GM19023 (cell line): ENCODE results near the gene SLC4A5.

Experiments
- ATAC-seq: cut with Tn5 transposase; IDR thresholded peaks from one replicate; pipeline ENCODE4 v1.9.1; 2021; ENCODE audit warnings: mild to moderate bottlenecking, moderate library complexity; ENCODE audit not compliant: unreplicated experiment

The SLC4A5 gene

GRCh38 chr2:74317701-74318100 lies 25.5 kb downstream of the SLC4A5 start:
- ATAC-seq = no peak

DNA sequence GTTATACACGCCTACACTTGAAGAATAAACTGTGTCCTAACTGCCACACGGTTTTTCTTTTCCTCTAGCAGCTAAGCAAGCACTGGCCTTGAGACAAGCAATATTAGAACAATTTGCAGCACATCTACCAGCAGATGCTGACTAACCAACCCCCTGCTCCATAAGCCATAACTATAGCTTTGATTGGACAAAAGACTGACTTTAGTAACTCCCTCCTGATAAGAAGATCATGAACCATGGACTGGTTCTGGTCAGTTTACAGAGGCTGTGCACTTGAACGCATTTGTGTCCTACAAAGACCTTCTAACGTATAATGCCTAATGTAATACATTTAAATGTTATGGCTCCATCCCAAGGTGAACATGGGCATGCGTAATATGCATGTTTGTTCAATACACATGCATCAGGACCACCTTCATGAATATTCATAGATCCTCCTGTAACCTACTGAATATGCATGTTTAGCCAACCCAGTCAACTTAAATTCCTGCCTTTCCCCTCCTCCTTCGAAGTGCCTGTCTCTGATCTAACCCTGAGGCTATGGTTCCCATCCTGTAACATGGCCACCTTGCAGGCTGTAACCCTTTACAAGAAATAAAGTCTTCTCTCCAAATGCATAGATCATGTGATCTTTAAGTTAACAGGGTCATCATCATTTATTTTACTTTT lies 26.5 kb downstream of the SLC4A5 start:
- no peak for ATAC-seq

DNA sequence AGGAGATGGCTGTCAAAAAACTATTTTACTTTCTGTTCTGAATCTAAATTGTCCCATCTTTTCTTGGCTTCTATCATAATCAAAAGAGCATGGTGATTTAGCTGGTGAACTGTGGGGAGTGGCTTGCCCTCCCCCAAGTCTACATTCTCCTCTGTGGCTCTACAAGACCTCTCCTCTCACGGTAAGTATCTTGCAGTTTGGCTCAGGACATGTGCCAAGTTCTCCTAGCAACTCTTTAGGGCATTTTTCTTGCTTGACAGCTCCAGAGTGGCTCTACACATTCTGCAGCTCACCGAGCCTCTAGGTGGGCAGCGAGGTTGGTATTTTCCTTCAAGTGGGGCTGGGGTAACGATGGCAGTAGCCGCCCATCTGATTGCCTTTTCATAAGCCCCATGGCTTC lies 29.1 kb downstream of the SLC4A5 start:
- no peak for ATAC-seq

DNA sequence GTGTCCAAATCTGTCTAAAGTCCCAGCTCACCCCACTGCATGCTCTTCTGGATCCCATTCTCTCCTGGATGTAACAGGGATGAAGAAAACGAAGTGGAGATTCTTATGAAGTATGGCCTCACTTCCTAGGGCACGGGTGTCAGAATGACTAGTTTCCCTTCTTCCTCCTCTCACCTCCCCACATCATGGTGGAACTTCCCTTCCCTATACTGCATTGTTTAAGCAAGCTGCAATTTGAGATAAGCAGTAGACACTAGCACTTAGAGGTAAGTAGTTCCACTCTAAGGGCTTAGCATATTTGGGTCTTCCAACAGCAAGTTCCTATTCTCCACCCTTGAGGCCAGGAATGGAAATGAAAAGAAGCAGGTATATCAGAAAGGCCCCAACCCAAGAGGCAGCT lies 29.7 kb downstream of the SLC4A5 start:
- ATAC-seq = no peak

- ATAC-seq = no peak
Observed at GRCh38 chr2:74312913-74313312, 30.3 kb downstream of the SLC4A5 start.

DNA sequence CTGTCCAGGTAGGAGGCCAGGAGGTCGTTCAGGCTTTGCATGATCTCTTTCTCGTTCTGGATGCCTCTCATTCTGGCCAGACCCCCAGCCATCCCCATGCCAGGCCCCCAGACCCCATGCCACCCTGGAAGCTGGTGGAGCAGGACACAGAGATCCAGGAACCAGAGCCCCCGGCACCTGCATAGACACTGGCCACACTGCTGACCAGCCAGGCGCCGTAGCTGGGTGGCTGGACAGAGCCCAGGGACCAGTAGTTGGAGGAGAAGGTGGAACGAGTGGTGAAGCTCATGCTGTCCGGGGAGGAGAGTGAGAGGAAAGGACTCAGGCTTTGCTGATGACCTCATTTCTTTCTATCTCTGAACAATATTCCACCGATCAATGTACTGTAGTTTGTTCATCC lies 35.5 kb downstream of the SLC4A5 start:
- ATAC-seq = no peak

DNA sequence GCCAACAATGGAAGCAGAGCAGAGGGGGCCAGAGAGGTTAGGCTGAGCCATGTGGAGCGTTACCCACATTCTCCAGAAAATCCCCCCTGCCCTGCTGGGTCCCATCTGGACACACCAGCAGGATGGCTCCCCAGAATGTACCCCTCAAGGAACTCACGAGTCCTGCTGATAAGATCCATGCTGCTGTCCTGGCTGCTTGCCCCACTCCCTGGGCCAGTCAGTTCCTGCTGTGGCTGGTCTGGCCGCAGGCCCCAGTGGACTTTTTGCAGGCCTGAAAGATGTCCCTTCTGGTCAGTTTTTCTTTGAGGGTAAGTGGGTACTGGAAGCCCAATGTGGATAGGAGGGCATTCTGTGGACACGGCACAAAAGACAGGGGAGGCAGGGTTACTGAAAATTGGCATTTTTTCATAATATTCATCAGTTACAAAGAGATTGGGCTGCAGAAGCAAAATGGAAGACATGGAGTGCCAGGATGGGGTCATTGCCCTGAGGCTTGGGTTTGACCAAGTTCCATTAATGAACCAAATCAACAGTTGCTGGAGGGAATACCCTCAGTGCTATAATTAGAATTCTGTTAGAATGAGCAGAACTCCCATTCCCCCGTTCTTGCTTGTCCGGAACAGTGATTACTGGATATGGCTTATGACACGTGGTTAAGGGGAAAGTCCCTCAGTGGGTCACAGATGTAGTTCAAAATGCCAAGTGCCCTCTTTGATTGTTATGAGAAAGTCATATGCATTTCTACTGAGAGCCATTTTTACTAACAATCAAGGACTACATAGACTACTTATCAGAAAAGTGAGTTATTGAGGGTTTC lies 38.7 kb downstream of the SLC4A5 start:
- ATAC-seq = no peak

DNA sequence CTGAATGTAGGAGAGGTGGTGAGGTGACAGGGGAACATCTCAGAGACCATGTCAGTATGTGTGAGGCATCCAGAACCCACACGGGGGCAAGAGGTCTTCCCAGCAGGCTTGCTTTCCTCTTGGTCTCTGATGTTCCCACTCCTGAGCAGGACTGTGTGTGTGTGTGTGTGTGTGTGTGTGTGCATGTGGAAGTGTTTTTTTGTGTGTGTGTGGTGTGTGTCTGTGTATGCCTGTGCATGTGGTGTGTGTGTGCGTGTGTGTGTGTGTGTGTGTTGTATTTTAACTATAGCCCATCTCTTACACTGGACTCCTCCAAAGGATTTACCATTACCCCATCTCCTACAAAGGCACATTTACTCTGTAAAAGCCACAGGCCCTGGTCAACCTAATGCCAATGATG lies 40.4 kb downstream of the SLC4A5 start:
- no peak for ATAC-seq

- ATAC-seq = no peak
Observed at GRCh38 chr2:74301262-74301661, 42.0 kb downstream of the SLC4A5 start.

GRCh38 chr2:74300506-74300905 lies 42.7 kb downstream of the SLC4A5 start:
- no peak for ATAC-seq

- no peak for ATAC-seq
Observed at GRCh38 chr2:74297950-74298349, 45.3 kb downstream of the SLC4A5 start.

DNA sequence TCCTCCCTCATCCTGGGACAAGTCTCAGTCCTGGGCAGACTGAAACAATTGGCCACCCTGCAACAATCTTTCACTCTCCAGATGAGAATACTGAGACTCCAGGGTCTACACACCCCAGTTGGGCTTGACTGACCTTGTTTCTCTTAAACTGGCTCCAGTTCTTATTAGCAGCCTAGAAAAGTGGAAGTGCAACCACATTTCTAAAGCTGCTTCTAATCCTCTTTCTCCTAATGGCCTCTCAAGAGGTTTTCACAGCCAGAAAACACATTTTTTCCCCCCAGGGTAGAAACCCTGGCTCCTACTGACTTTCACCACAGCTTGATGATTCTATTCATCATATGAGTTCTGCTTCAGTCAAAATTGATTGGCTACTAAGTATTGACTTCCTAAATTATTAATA lies 45.8 kb downstream of the SLC4A5 start:
- no peak for ATAC-seq

GRCh38 chr2:74293191-74293991 lies 49.8 kb downstream of the SLC4A5 start:
- ATAC-seq = no peak

DNA sequence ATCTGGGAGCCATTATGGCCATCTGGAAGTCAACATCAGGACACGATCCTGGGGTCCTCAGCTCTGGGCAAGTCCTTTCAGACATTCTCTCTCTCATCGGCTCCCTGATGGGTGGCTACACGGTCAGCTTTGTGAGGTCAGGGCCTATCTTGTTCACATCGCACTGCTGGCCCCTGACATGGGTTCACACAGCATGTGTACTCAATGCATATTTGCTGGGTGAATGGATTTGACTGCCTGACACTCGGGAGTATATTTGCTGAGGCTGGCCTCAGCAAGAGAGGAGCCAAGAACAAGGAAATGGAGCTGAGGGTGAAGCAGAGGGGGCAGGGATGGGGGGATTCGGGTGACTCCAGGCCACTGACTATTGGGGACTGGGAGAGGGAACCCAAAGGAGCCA lies 50.5 kb downstream of the SLC4A5 start:
- no peak for ATAC-seq

- ATAC-seq = no peak
Observed at GRCh38 chr2:74291886-74292621, 51.2 kb downstream of the SLC4A5 start.

GRCh38 chr2:74291218-74291544 lies 52.0 kb downstream of the SLC4A5 start:
- ATAC-seq = peak; percentile 19

DNA sequence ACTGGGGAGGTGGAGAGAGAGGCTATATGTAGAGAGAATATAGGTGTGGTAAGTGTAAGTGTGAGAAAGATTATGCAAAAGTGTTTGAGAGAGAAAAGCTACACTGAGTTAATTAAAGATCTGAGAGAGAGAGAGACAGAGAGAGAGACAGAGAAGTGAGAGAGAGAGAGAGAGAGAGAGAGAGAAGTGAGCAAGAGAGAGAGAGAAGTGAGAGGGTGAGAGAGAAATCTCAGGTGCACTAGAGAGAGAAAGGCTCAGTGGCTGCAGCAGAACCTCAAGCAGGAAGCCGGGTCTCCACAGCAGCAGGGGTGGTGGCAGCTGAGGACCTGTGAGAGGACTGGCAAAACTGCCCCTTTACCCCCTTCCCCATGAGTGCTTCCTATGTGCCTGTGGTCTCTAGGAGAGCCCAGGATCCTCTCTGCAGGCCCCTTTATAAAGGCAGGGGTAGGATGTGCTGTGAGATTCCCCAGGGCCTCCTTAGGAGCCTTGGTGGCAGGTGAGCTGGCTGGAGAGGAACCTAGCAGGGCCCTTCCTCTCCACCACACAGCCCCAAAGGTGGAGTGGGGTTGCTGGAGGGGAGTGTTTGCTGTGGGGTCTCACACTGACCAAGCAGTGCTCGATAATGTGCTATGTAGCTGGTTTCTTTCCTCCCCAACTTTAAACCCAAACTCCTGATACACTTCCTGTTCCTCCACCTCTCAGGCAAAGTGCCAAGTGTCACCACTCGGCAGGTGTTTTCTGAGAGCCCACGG lies 52.6 kb downstream of the SLC4A5 start:
- ATAC-seq = peak; percentile 81

GRCh38 chr2:74290066-74290465 lies 53.1 kb downstream of the SLC4A5 start:
- no peak for ATAC-seq

DNA sequence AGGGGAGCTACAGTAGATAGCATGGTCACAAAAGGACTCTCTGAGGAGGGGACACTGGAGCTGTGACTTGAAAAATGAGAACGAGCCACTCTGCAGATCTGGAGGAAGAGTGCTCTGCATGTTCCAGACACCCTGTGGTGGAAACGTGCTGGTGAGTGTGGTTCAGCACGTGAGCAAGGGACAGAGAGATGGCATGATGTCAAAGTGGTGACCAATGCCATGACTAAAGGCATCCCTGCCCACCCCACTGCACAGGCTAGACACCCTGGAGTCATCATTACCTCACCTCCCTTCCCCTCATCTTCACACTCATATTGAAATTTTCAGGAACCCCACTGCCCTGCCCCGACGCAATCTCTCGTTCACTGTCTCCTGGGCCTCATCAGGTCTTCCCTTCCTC lies 56.5 kb downstream of the SLC4A5 start:
- ATAC-seq = no peak

GRCh38 chr2:74281141-74281975 lies 61.9 kb downstream of the SLC4A5 start:
- ATAC-seq = no peak
